ENCODE results near the gene FAM162B. TPM values are rescaled to one million over a fixed set of nuclear protein-coding genes. Genes with fewer than 3 reads are reported as not detected.
"Not testable (repeated sequence)": the region's sequence is repeated elsewhere in the genome, so short reads cannot be mapped to it uniquely, and the experiment has no call there.

The FAM162B gene
- total and polyA plus RNA-seq, 8 donors = 5.2 to 105 (median 68.0) TPM

- Histone ChIP-seq H3K4me3 (no peak overlapping the region), H3K36me3 (no peaks in the 10 kb centered on the region), H3K9me3 (no peaks in the 10 kb centered on the region), H3K4me1 (peaks cover 0 to 15% of the 10 kb centered on the region in 2 donors), H3K27me3 (peaks cover 38 to 57% of the 10 kb centered on the region in 2 donors), H3K27ac (no peak overlapping the region)
- DNase-seq = no peak
- TF ChIP-seq, protein P1, sequence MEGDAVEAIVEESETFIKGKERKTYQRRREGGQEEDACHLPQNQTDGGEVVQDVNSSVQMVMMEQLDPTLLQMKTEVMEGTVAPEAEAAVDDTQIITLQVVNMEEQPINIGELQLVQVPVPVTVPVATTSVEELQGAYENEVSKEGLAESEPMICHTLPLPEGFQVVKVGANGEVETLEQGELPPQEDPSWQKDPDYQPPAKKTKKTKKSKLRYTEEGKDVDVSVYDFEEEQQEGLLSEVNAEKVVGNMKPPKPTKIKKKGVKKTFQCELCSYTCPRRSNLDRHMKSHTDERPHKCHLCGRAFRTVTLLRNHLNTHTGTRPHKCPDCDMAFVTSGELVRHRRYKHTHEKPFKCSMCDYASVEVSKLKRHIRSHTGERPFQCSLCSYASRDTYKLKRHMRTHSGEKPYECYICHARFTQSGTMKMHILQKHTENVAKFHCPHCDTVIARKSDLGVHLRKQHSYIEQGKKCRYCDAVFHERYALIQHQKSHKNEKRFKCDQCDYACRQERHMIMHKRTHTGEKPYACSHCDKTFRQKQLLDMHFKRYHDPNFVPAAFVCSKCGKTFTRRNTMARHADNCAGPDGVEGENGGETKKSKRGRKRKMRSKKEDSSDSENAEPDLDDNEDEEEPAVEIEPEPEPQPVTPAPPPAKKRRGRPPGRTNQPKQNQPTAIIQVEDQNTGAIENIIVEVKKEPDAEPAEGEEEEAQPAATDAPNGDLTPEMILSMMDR (IDR thresholded peaks at IDR 0.05) = no peak
- ATAC-seq = no peak
- intact Hi-C loops (cut with DNase I) = no loop called here
These were observed 2.5 kb downstream of the FAM162B start for GRCh38 chr6:116763048-116763447.

- Histone ChIP-seq H3K27ac (no peak overlapping the region), H3K4me3 (no peak overlapping the region), H3K27me3 (peaks cover 37 to 49% of the 10 kb centered on the region in 2 donors), H3K36me3 (no peaks in the 10 kb centered on the region), H3K9me3 (no peaks in the 10 kb centered on the region), H3K4me1 (peaks cover 0 to 15% of the 10 kb centered on the region in 2 donors)
- DNase-seq (no peak), ATAC-seq (no peak)
- TF ChIP-seq, protein P1 (IDR thresholded peaks at IDR 0.05) = no peak
- intact Hi-C loops (cut with DNase I) = no loop called here
These were observed 3.3 kb downstream of the FAM162B start for GRCh38 chr6:116762235-116762634.

DNA sequence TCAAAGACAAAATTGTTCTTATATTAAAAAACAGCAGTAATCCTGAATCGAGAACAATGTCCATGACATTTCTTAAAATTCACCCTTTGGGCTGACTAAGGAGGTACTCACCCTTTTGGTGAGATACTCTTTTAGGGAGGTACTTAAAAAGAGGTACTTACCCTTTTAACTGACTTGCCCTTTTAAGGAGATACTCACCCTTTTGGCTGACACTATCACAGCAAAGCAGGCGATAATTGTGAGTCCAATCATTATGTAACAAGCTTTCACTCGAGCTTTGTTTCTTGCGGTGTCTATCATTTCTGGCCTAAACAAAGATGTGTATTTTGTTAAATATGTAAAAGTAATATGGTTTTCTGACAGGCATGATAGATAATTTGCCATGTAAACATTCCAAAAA is 3.7 kb downstream of the FAM162B start:
- TF ChIP-seq, protein P1 (IDR thresholded peaks at IDR 0.05) = no peak
- Histone ChIP-seq H3K27me3 (peaks cover 33 to 44% of the 10 kb centered on the region in 2 donors), H3K4me3 (no peak overlapping the region), H3K4me1 (peaks cover 0 to 15% of the 10 kb centered on the region in 2 donors), H3K27ac (no peak overlapping the region), H3K36me3 (no peaks in the 10 kb centered on the region), H3K9me3 (no peaks in the 10 kb centered on the region)
- intact Hi-C loops (cut with DNase I) = no loop called here
- ATAC-seq (no peak), DNase-seq (no peak)

DNA sequence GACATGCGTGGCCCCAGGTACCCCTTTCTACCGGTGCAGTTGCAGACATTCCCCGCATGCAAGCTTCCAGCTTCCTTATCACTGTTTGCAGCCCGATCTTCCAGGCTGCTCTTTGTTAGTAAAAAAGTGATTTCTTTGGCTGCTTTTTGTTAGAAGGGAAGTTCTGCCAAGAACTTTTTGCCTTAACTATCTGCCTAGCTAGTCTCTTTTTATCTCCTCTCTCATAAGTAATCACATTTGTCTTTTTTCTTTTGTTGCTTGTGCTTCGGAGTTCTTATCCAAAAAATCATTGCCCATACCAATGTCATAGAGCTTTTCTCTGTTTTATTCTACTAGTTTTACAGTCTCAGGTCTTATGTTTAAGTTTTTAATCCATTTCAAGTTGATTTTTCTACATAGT is 20.3 kb downstream of the FAM162B start:
- H3K4me3 ChIP-seq = no peak overlapping the region
- H3K36me3 ChIP-seq = no peaks in the 10 kb centered on the region
- H3K4me1 ChIP-seq = no peaks in the 10 kb centered on the region
- DNase-seq (no peak), ATAC-seq (no peak)
- peaks cover 0 to 7% of the 10 kb centered on the region in 2 donors for H3K9me3 ChIP-seq
- no peaks in the 10 kb centered on the region for H3K27me3 ChIP-seq
- intact Hi-C loops (cut with DNase I) = no loop called here
- TF ChIP-seq, protein P1 (IDR thresholded peaks at IDR 0.05) = no peak
- no peak overlapping the region for H3K27ac ChIP-seq

- H3K27ac ChIP-seq = no peak overlapping the region
- DNase-seq = no peak
- no peaks in the 10 kb centered on the region for H3K27me3 ChIP-seq
- TF ChIP-seq, protein P1 (IDR thresholded peaks at IDR 0.05) = no peak
- no peak overlapping the region for H3K4me3 ChIP-seq
- intact Hi-C loops (cut with DNase I) = no loop called here
- peaks cover 0 to 20% of the 10 kb centered on the region in 2 donors for H3K9me3 ChIP-seq
- H3K36me3 ChIP-seq = peaks cover 0 to 10% of the 10 kb centered on the region in 2 donors
- H3K4me1 ChIP-seq = no peaks in the 10 kb centered on the region
- no peak for ATAC-seq
These were observed 23.9 kb downstream of the FAM162B start for GRCh38 chr6:116741571-116741970.

- H3K27me3 ChIP-seq; H3K4me3 ChIP-seq; intact Hi-C loops (cut with DNase I); DNase-seq; H3K27ac ChIP-seq; H3K4me1 ChIP-seq; ATAC-seq: not testable (repeated sequence)
- H3K9me3 ChIP-seq = peaks cover 0 to 23% of the 10 kb centered on the region in 2 donors
- peaks cover 0 to 17% of the 10 kb centered on the region in 2 donors for H3K36me3 ChIP-seq
These were observed 25.0 kb downstream of the FAM162B start for GRCh38 chr6:116740486-116740885.

Data from left lung (tissue), 10 donors.